ENCODE results near the gene FAM216B.

GRCh38 chr13:42758515-42758914 lies 22.9 kb upstream of the FAM216B start:
- TF ChIP-seq CTCF (conservative IDR thresholded peaks at IDR 0.05; ENCODE audit: low read length): no peak
- TF ChIP-seq EZH2phosphoT487 (IDR thresholded peaks at IDR 0.05; ENCODE audit: borderline replicate concordance): no peak

Measured in Loucy (cell line).